Measurements from ENCODE around the gene ARID1B. TPM values are rescaled to one million over a fixed set of nuclear protein-coding genes. Genes with fewer than 3 reads are reported as not detected.

ARID1B gene
- total RNA-seq, 1 experiment from 2014 or later, result 35.6 TPM

- H3K36me3 ChIP-seq (ENCODE audit: control insufficient read depth in 1 of 2, insufficient read depth in 2 of 2, low read length in 2 of 2), result no peaks in the 10 kb centered on the region
- ChIA-PET POLR2A (no interaction called here), RAD21 (ENCODE audit: low non-redundant PET in 1 of 2, low total read pairs in 2 of 2, uncharacterized antibody in 2 of 2, unreplicated experiment in 2 of 2) (no interaction called here), CTCF (no interaction called here)
- H3K4me2 ChIP-seq (ENCODE audit: low read length), result peak overlapping the region; percentile 89
- ATAC-seq, result peak; percentile 93
- no peaks in the 10 kb centered on the region for H3K27me3 ChIP-seq (ENCODE audit: insufficient read depth, low read length)
- H2AFZ ChIP-seq (ENCODE audit: low read depth, low read length, poor library complexity, severe bottlenecking), result peak overlapping the region; percentile 95
- peak overlapping the region; percentile 53 for H3K9ac ChIP-seq (ENCODE audit: low read length)
- no peaks in the 10 kb centered on the region for H4K20me1 ChIP-seq (ENCODE audit: insufficient read depth)
- H3K79me2 ChIP-seq (ENCODE audit: insufficient read depth, low read length), result no peaks in the 10 kb centered on the region
- H3K9me2 ChIP-seq (ENCODE audit: insufficient read depth), result no peaks in the 10 kb centered on the region; the same call in 1 of the 2 replicates
- peaks cover 15 to 40% of the 10 kb centered on the region in 2 experiments for H3K4me1 ChIP-seq (ENCODE audit: control insufficient read depth in 1 of 2, insufficient read depth in 2 of 2, low read length in 2 of 2)
- no peaks in the 10 kb centered on the region for H3K9me3 ChIP-seq (ENCODE audit: control insufficient read depth in 1 of 2, insufficient read depth in 1 of 2, low read depth in 1 of 2, low read length in 2 of 2)
- peak; percentile 63 for DNase-seq (ENCODE audit: low read depth, low spot score)
- intact Hi-C loops (cut with micrococcal nuclease), result no loop called here
- no peak for TF ChIP-seq EZH2 (IDR thresholded peaks at IDR 0.05)
- TF ChIP-seq CBX3 (IDR thresholded peaks at IDR 0.05; ENCODE audit: low read depth), result 0 out of 2 replicates have a peak, but pooled peaks have one; percentile 31
- peak; percentile 69 for TF ChIP-seq SP1 (IDR thresholded peaks at IDR 0.05; ENCODE audit: low read depth)
- no peak for TF ChIP-seq POLR2A (IDR thresholded peaks at IDR 0.05; ENCODE audit: borderline replicate concordance, extremely low read depth, insufficient read depth, insufficient read length)
- TF ChIP-seq, protein P1, sequence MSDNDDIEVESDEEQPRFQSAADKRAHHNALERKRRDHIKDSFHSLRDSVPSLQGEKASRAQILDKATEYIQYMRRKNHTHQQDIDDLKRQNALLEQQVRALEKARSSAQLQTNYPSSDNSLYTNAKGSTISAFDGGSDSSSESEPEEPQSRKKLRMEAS (IDR thresholded peaks at IDR 0.05), result peak; percentile 92
- peak; percentile 82 for TF ChIP-seq POLR2AphosphoS5 (IDR thresholded peaks at IDR 0.05; ENCODE audit: low read depth, low read length)
- peak; percentile 43 for TF ChIP-seq ZBTB33 (IDR thresholded peaks at IDR 0.05; ENCODE audit: extremely low read depth, insufficient replicate concordance, low read length)
- H3K4me3 ChIP-seq (replicated peaks in 1 of 2; ENCODE audit: low read depth in 1 of 2, low read length in 2 of 2), result peak overlapping the region; percentile 26 to 56
- peak overlapping the region; percentile 25; the same call in 1 of the 2 replicates for H3K27ac ChIP-seq (ENCODE audit: low read depth, low read length)
- no TSS peak for BruUV-seq (replicated peaks)
These were observed 444.1 kb downstream of the ARID1B start for GRCh38 chr6:157221049-157221816.
